ENCODE data around the gene MCM3AP. TPM values are rescaled to one million over a fixed set of nuclear protein-coding genes. Genes with fewer than 3 reads are reported as not detected.
A peak's percentile ranks its signal among the peaks of the same experiment; 100 is the strongest.

The MCM3AP gene
- total and polyA plus RNA-seq, 9 of the 15 experiments (the other 6 are each of a cell fraction or from before 2014, with no cell fraction given): 6.5 to 179 (median 69.6) TPM

DNA sequence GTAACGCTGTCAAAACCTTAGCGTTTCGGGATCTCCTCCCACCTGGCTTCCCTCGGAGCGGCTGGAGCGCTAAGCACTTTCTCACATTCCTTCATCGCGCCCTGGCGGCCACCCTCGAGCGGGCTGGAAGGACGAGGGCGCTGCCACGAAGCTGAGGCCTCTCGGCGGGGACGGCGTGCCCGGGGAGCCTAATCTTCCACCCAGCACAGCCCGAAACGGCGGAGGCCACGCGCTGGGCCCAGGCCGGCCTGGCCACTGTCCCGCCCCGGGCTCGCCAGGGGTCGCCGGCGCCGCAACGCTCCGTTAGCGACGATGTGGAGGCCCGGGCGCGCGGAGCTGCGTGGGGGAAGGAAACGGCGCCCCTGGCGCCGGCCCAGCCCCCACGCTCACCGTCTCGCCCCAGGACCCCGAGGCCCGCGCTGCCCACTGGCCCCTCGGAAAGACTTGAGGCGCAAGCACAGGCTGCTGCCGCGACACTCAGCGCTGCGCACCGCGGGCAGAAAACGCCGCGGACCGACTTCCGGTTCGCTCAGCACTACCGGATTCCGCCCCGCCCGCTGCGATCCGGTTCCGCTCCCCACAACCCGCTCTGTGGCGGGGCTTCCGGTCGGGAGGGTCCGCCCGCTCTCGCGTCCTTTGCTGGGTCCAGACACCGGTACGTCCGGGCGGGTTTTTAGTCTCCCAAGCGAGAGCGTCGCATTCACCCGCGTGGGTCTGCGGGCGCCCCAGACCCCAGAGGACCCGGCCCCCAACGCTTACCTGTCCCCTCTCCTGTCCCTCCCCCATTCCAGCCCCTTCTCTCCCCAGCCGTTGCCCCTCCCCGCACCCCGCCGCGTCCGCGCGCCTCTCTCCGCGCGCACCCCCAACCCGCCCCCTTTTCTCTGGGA lies 593 bp upstream of the MCM3AP start, which contains the start of gene YBEY (continued):
- TF ChIP-seq, protein P1, sequence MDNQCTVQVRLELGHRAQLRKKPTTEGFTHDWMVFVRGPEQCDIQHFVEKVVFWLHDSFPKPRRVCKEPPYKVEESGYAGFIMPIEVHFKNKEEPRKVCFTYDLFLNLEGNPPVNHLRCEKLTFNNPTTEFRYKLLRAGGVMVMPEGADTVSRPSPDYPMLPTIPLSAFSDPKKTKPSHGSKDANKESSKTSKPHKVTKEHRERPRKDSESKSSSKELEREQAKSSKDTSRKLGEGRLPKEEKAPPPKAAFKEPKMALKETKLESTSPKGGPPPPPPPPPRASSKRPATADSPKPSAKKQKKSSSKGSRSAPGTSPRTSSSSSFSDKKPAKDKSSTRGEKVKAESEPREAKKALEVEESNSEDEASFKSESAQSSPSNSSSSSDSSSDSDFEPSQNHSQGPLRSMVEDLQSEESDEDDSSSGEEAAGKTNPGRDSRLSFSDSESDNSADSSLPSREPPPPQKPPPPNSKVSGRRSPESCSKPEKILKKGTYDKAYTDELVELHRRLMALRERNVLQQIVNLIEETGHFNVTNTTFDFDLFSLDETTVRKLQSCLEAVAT (IDR thresholded peaks at IDR 0.05): no peak
- TF ChIP-seq DNMT1 (IDR thresholded peaks at IDR 0.05): no peak
- no peak for TF ChIP-seq MECOM (CRISPR knock-in tag; IDR thresholded peaks at IDR 0.05)
- 0 out of 2 replicates have a peak, but pooled peaks have one; percentile 66 for TF ChIP-seq NBN (IDR thresholded peaks at IDR 0.05; ENCODE audit: low read depth)
- TF ChIP-seq POLR2H (tag; IDR thresholded peaks at IDR 0.05; ENCODE audit: low read depth): peak; percentile 87
- no peak; the same call in 1 of the 2 replicates for TF ChIP-seq NFRKB (IDR thresholded peaks at IDR 0.05; ENCODE audit: low read depth)
- no peak for TF ChIP-seq RAD51 (IDR thresholded peaks at IDR 0.05; ENCODE audit: borderline replicate concordance, low read depth)
- TF ChIP-seq RBM15 (IDR thresholded peaks at IDR 0.05; ENCODE audit: insufficient read depth, low read length): no peak; the same call in 1 of the 2 replicates
- no peak for TF ChIP-seq SREBF2 (CRISPR knock-in tag; IDR thresholded peaks at IDR 0.05)
- no peak; the same call in 1 of the 2 replicates for TF ChIP-seq MTA2 (IDR thresholded peaks at IDR 0.05; ENCODE audit: low read depth)
- peak; percentile 68; the same call in 1 of the 2 replicates for TF ChIP-seq SAFB (IDR thresholded peaks at IDR 0.05; ENCODE audit: borderline replicate concordance, low read depth, low read length)
- TF ChIP-seq, protein P2, sequence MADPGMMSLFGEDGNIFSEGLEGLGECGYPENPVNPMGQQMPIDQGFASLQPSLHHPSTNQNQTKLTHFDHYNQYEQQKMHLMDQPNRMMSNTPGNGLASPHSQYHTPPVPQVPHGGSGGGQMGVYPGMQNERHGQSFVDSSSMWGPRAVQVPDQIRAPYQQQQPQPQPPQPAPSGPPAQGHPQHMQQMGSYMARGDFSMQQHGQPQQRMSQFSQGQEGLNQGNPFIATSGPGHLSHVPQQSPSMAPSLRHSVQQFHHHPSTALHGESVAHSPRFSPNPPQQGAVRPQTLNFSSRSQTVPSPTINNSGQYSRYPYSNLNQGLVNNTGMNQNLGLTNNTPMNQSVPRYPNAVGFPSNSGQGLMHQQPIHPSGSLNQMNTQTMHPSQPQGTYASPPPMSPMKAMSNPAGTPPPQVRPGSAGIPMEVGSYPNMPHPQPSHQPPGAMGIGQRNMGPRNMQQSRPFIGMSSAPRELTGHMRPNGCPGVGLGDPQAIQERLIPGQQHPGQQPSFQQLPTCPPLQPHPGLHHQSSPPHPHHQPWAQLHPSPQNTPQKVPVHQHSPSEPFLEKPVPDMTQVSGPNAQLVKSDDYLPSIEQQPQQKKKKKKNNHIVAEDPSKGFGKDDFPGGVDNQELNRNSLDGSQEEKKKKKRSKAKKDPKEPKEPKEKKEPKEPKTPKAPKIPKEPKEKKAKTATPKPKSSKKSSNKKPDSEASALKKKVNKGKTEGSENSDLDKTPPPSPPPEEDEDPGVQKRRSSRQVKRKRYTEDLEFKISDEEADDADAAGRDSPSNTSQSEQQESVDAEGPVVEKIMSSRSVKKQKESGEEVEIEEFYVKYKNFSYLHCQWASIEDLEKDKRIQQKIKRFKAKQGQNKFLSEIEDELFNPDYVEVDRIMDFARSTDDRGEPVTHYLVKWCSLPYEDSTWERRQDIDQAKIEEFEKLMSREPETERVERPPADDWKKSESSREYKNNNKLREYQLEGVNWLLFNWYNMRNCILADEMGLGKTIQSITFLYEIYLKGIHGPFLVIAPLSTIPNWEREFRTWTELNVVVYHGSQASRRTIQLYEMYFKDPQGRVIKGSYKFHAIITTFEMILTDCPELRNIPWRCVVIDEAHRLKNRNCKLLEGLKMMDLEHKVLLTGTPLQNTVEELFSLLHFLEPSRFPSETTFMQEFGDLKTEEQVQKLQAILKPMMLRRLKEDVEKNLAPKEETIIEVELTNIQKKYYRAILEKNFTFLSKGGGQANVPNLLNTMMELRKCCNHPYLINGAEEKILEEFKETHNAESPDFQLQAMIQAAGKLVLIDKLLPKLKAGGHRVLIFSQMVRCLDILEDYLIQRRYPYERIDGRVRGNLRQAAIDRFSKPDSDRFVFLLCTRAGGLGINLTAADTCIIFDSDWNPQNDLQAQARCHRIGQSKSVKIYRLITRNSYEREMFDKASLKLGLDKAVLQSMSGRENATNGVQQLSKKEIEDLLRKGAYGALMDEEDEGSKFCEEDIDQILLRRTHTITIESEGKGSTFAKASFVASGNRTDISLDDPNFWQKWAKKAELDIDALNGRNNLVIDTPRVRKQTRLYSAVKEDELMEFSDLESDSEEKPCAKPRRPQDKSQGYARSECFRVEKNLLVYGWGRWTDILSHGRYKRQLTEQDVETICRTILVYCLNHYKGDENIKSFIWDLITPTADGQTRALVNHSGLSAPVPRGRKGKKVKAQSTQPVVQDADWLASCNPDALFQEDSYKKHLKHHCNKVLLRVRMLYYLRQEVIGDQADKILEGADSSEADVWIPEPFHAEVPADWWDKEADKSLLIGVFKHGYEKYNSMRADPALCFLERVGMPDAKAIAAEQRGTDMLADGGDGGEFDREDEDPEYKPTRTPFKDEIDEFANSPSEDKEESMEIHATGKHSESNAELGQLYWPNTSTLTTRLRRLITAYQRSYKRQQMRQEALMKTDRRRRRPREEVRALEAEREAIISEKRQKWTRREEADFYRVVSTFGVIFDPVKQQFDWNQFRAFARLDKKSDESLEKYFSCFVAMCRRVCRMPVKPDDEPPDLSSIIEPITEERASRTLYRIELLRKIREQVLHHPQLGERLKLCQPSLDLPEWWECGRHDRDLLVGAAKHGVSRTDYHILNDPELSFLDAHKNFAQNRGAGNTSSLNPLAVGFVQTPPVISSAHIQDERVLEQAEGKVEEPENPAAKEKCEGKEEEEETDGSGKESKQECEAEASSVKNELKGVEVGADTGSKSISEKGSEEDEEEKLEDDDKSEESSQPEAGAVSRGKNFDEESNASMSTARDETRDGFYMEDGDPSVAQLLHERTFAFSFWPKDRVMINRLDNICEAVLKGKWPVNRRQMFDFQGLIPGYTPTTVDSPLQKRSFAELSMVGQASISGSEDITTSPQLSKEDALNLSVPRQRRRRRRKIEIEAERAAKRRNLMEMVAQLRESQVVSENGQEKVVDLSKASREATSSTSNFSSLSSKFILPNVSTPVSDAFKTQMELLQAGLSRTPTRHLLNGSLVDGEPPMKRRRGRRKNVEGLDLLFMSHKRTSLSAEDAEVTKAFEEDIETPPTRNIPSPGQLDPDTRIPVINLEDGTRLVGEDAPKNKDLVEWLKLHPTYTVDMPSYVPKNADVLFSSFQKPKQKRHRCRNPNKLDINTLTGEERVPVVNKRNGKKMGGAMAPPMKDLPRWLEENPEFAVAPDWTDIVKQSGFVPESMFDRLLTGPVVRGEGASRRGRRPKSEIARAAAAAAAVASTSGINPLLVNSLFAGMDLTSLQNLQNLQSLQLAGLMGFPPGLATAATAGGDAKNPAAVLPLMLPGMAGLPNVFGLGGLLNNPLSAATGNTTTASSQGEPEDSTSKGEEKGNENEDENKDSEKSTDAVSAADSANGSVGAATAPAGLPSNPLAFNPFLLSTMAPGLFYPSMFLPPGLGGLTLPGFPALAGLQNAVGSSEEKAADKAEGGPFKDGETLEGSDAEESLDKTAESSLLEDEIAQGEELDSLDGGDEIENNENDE (IDR thresholded peaks at IDR 0.05; ENCODE audit: low read depth, low read length): no peak
- TF ChIP-seq GATAD2A (IDR thresholded peaks at IDR 0.05): 0 out of 2 replicates have a peak, but pooled peaks have one; percentile 64
- no peak for TF ChIP-seq ZNF586 (CRISPR knock-in tag; conservative IDR thresholded peaks at IDR 0.05)
- TF ChIP-seq ZNF764 (CRISPR knock-in tag; IDR thresholded peaks at IDR 0.05; ENCODE audit: low read depth): no peak
- peak; percentile 54; the same call in 1 of the 2 replicates for TF ChIP-seq NFIC (IDR thresholded peaks at IDR 0.05)

Measured in K562 (cell line).